H54 (cell line): Measurements from ENCODE around the gene VAMP4.
"Not testable (repeated sequence)": the region's sequence is repeated elsewhere in the genome, so short reads cannot be mapped to it uniquely, and the experiment has no call there.

Experiments used
- DNase-seq: peaks from one replicate; pipeline ENCODE4 v3.0.0; 2011; ENCODE audit warnings: low spot score, mixed read lengths; ENCODE audit not compliant: insufficient read length
- FAIRE-seq: peaks from 3 replicates; lab custom pipeline; 2011; peaks lifted over from hg19 to GRCh38; lab: Jason Lieb, UNC
- POLR2A ChIP-seq: IDR thresholded peaks from 2 replicates; pipeline ENCODE4 v1.6.1; 2011; ENCODE audit warnings: low read depth, mild to moderate bottlenecking, low read length

The VAMP4 gene

GRCh38 chr1:171661076-171661650 lies 80.7 kb downstream of the VAMP4 start:
- no peak for TF ChIP-seq POLR2A
- no peak for DNase-seq
- no peak for FAIRE-seq

- FAIRE-seq, DNase-seq: not testable (repeated sequence)
These were observed 85.7 kb downstream of the VAMP4 start for GRCh38 chr1:171656206-171656605.

- FAIRE-seq = no peak
- no peak for TF ChIP-seq POLR2A
- DNase-seq = no peak
These were observed 86.1 kb downstream of the VAMP4 start for GRCh38 chr1:171655746-171656116.

GRCh38 chr1:171654942-171655745 lies 86.7 kb downstream of the VAMP4 start:
- DNase-seq = no peak
- FAIRE-seq = no peak
- no peak for TF ChIP-seq POLR2A

GRCh38 chr1:171654201-171654941 lies 87.5 kb downstream of the VAMP4 start:
- FAIRE-seq = no peak
- DNase-seq = no peak
- no peak for TF ChIP-seq POLR2A

- TF ChIP-seq POLR2A = no peak
- no peak for DNase-seq
- no peak for FAIRE-seq
These were observed 88.1 kb downstream of the VAMP4 start for GRCh38 chr1:171653796-171654195.

- no peak for TF ChIP-seq POLR2A
- no peak for DNase-seq
- no peak for FAIRE-seq
These were observed 89.5 kb downstream of the VAMP4 start, which contains the start of gene MYOC for GRCh38 chr1:171652234-171652822. Gene MYOC, minus strand, starts transcription at chr1:171652688. Its CDS starts 77 bp downstream, at chr1:171652611.
